Endometrium (tissue), 2 donors: Measurements from ENCODE around the gene ADAMTS9.

Experiments used
- FAIRE-seq: peaks from 2 replicates; lab custom pipeline; 2012; peaks lifted over from hg19 to GRCh38; lab: Jason Lieb, UNC
- donor health status: control.
- donor health status: control.

The ADAMTS9 gene

DNA sequence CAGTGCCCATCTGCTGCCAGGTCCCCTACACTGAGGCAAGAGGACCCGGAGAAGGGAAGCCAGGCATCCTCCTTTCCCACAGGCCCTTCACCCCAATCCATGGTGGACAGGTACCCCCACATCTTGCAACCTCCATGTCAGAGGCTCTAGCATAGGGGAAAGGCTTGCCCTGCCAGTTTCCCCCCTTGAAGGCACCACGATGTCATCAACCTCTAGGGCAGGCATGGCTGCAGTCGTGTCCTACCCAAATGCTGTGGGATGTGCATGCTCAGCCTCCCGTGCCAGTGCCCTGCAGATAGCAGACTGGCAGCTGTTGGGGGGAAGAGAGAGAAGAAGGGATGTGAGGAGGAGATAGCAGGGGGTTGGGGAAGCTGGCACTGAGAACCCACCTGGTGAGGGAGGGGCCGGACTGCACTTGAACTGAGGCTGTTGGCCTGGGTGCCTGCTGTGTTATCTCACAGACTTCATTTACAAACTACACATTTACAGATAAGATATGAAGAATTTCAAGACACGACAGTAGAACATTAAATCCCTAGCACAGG is 197.5 kb downstream of the ADAMTS9 start:
- no peak for FAIRE-seq

DNA sequence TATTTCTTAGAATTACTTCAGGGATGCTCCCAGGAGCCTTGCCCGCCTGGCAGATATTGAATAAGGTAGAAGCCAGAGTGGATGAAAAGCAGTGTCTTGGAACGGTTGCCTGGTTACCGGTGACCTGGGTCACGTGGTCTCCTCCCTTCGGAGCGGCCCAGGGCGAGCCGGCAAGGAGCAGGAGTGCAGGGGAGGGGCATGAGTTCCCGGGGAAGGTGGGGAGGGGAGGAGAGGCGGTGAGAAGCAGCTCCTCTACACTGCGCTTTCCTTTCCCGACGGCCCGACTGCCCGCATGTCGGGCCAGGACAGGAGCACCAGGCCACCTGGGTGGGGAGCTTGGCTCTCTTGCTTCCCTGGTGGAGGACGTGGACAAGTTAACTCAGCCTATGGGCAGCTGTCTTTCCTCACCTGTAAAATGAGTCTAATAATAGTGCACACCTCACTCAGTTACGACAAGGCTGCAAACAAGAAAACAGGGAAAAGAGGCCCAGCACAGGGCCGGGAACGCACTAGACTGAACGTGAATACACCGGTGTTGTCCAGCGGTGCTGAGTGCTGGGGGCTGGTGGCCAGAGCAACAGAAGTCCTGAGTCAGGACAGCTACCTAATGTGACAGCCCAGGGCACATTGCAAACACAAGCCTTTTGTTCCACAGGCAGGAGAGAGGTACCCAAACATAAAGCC is 198.3 kb downstream of the ADAMTS9 start:
- no peak for FAIRE-seq

DNA sequence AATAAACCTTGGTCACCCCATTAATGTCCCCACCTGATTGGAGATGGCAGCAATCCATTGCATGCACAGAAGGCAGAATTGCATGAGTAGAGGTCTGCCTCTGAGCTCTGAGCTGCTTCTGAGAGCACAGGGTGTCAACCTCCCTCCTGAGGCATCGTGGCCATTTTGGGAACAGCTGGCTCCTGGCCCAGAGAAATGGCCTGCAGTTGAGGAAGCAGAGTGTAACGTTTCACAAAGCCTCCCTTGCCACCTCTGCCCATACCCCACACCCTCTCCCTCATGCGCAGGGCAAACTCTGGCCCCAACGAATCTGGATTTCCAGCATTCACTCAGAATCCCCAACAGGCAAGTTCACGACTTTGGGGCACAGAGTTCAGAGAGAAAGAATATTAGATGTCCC is 198.9 kb downstream of the ADAMTS9 start:
- no peak for FAIRE-seq

DNA sequence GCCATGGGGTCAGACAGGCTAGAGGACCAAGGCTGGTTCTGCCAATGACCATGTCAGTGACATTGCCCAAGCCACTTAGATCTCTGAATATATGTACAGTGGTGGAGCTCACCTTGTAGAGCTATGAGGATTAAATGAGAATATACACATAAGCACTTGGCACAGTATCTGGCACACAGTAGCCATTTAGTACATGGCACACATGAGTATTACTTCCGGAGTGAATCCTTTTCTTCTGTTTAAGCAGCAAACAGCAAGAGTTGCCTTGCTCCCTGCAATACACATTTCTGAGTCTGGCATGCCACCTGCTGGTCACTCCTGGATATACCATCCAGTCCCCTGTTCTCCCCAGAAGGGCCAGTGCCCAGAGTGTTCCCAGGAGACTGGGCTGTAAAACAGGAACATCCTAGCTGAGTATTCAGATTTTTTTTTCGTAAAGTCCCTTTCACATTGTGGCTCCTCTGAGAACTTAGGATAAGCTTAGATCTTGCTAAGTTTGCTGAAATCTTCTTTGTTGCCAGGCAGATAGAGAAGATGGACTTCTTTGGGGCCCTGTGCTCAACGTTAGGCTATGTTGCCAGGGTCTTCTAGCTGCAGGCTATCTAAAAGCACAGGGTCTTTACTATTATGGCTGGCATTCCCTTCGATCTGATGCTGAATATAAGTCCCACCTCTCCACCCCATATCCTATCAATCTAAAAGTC is 203.4 kb downstream of the ADAMTS9 start:
- FAIRE-seq: peak; percentile 88

- no peak for FAIRE-seq
These were observed 204.3 kb downstream of the ADAMTS9 start for GRCh38 chr3:64483467-64483866.

- no peak for FAIRE-seq
These were observed 212.8 kb downstream of the ADAMTS9 start for GRCh38 chr3:64475037-64475436.

- FAIRE-seq: no peak
These were observed 214.3 kb downstream of the ADAMTS9 start for GRCh38 chr3:64473466-64473865.

- no peak for FAIRE-seq
These were observed 217.4 kb downstream of the ADAMTS9 start for GRCh38 chr3:64470436-64470835.

DNA sequence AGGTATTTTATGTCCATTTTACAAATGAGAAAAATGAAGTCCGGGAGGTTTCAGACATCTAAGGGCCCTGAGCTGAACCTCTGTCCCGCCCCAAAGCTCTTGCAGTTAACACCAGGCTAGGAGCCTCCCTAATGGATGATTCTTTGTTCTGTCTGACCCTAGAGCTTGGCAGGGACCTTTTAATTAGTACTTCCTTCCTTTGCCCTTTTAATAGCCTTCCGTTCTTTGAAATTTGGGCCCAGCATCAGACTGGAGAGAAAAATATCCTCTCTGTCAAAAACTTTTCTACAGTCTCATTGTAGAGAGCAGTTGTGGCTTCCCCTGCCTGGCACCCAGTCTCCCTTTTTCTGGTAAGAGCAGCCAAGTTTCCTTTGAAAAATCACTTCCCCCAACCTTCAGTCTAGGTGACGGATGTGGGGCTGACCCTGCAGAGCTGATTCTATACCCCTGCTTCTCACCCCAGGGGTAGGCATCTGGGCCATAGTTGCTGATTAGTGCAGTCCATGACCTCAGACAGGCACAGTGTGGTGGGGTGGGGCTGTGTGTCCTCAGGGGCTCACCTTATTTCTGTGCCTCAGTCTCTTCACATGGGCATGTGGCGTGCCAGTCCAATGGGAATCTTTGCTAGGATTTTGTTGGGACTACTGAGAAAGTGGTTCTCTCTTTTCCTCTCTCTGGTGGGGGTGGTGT is 220.4 kb downstream of the ADAMTS9 start:
- FAIRE-seq: no peak
